Right lobe of liver (tissue), 4 donors: Measurements from ENCODE around the gene LHB.
"Not testable (repeated sequence)": the region's sequence is repeated elsewhere in the genome, so short reads cannot be mapped to it uniquely, and the experiment has no call there.

ENCODE experiments used
- CTCF ChIP-seq, 4 donors: fragments of 200-600 bp in 3 of 4; fragments of 450-650 bp in 1 of 4; IDR thresholded peaks; one replicate each; pipeline versions ENCODE4 v1.5.1 to v1.8.0; 2016 to 2022; ENCODE audit warnings: antibody characterized with exemption in 4 of 4, mild to moderate bottlenecking in 2 of 4
- POLR2A ChIP-seq: fragments of 450-650 bp; IDR thresholded peaks from one replicate; pipeline ENCODE4 v1.6.1; 2017; ENCODE audit warnings: antibody characterized with exemption, mild to moderate bottlenecking
- donor health status: DM: no; HTN: no; CAD: no.
- donor health status: DM: no; HTN: no; CAD: no.
- donor health status: DM: no; HTN: yes; CAD: no.

- not testable (repeated sequence) for TF ChIP-seq CTCF (IDR thresholded peaks at IDR 0.05); POLR2A
These were observed 12.9 kb upstream of the LHB start for GRCh38 chr19:49029749-49030148.
